ENCODE measurements around the gene TCF7L2.

- no peak for TF ChIP-seq CTCF (IDR thresholded peaks at IDR 0.05; ENCODE audit: insufficient read depth, low read length)
- no peak for TF ChIP-seq POLR2AphosphoS5 (IDR thresholded peaks at IDR 0.05; ENCODE audit: low read depth)
- no peak for TF ChIP-seq REST (IDR thresholded peaks at IDR 0.05; ENCODE audit: insufficient replicate concordance, low read depth)
- no peak for TF ChIP-seq SPI1 (IDR thresholded peaks at IDR 0.05; ENCODE audit: borderline replicate concordance, low read depth)
- TF ChIP-seq GABPA (IDR thresholded peaks at IDR 0.05; ENCODE audit: low read depth), result no peak
These were observed 7.6 kb downstream of the TCF7L2 start for GRCh38 chr10:112957640-112958092.
